HG02943 (cell line): ENCODE data around the gene PPP2R3B.
A peak's percentile ranks its signal among the peaks of the same experiment; 100 is the strongest.
"Not testable (repeated sequence)": the region's sequence is repeated elsewhere in the genome, so short reads cannot be mapped to it uniquely, and the experiment has no call there.

ENCODE experiments used
- ATAC-seq: cut with Tn5 transposase; IDR thresholded peaks from one replicate; pipeline ENCODE4 v1.9.1; 2021; ENCODE audit warnings: mild to moderate bottlenecking, low read depth, moderate library complexity; ENCODE audit not compliant: unreplicated experiment

Gene PPP2R3B

GRCh38 chrX:386768-387575, at the start of gene PPP2R3B:
Gene PPP2R3B, minus strand, starts transcription at chrX:386907. Its CDS starts 216 bp downstream, at chrX:386691.
- ATAC-seq: peak; percentile 96

GRCh38 chrX:435536-436122, 48.9 kb upstream of the PPP2R3B start:
- no peak for ATAC-seq

GRCh38 chrX:434946-435345, 48.2 kb upstream of the PPP2R3B start:
- ATAC-seq: no peak

GRCh38 chrX:433771-434170, 47.1 kb upstream of the PPP2R3B start:
- no peak for ATAC-seq

- not testable (repeated sequence) for ATAC-seq
Observed at GRCh38 chrX:432666-433065, 46.0 kb upstream of the PPP2R3B start.

- ATAC-seq: no peak
Observed at GRCh38 chrX:431492-432111, 44.9 kb upstream of the PPP2R3B start.

GRCh38 chrX:431056-431455, 44.3 kb upstream of the PPP2R3B start:
- no peak for ATAC-seq

- ATAC-seq: no peak
Observed at GRCh38 chrX:429266-429825, 42.6 kb upstream of the PPP2R3B start.

- no peak for ATAC-seq
Observed at GRCh38 chrX:427812-428725, 41.4 kb upstream of the PPP2R3B start.

GRCh38 chrX:426881-427280, 40.2 kb upstream of the PPP2R3B start:
- no peak for ATAC-seq

GRCh38 chrX:425056-425455, 38.3 kb upstream of the PPP2R3B start:
- no peak for ATAC-seq

GRCh38 chrX:421646-422391, 35.1 kb upstream of the PPP2R3B start:
- no peak for ATAC-seq

- ATAC-seq: no peak
Observed at GRCh38 chrX:420496-421223, 34.0 kb upstream of the PPP2R3B start.

- ATAC-seq: no peak
Observed at GRCh38 chrX:418927-419729, 32.4 kb upstream of the PPP2R3B start.

GRCh38 chrX:415498-415897, 28.8 kb upstream of the PPP2R3B start:
- not testable (repeated sequence) for ATAC-seq

GRCh38 chrX:413322-414201, 26.9 kb upstream of the PPP2R3B start:
- ATAC-seq: no peak

GRCh38 chrX:410296-410695, 23.6 kb upstream of the PPP2R3B start:
- no peak for ATAC-seq
